GM19240 (cell line): ENCODE measurements around the gene PRR11.
"Not testable (repeated sequence)": the region's sequence is repeated elsewhere in the genome, so short reads cannot be mapped to it uniquely, and the experiment has no call there.

Experiments used
- DNase-seq: peaks from one replicate; pipeline ENCODE4 v3.0.0; 2011; ENCODE audit warnings: low spot score; ENCODE audit not compliant: insufficient read length

Gene PRR11

GRCh38 chr17:59155439-59156177 is at the start of gene PRR11:
Gene PRR11, plus strand, starts transcription at chr17:59155746. Its CDS starts 14,007 bp downstream, at chr17:59169753.
- DNase-seq = peak; percentile 58

GRCh38 chr17:59105852-59106462 is 49.6 kb upstream of the PRR11 start:
- peak; percentile 3 for DNase-seq

- peak; percentile 85 for DNase-seq
Measured at GRCh38 chr17:59106463-59107305, 48.9 kb upstream of the PRR11 start, which contains the start of gene TRIM37. Gene TRIM37, minus strand, starts transcription at chr17:59106880. Its CDS starts 419 bp downstream, at chr17:59106461.

GRCh38 chr17:59107306-59107670 is 48.3 kb upstream of the PRR11 start:
- no peak for DNase-seq

GRCh38 chr17:59108400-59109102 is 47.0 kb upstream of the PRR11 start:
- no peak for DNase-seq

- no peak for DNase-seq
Measured at GRCh38 chr17:59110973-59111372, 44.6 kb upstream of the PRR11 start.

- no peak for DNase-seq
Measured at GRCh38 chr17:59111539-59111938, 44.0 kb upstream of the PRR11 start.

GRCh38 chr17:59115474-59115873 is 40.1 kb upstream of the PRR11 start:
- DNase-seq = no peak

GRCh38 chr17:59121901-59122480 is 33.6 kb upstream of the PRR11 start:
- no peak for DNase-seq

GRCh38 chr17:59124665-59125064 is 30.9 kb upstream of the PRR11 start:
- DNase-seq = no peak

- no peak for DNase-seq
Measured at GRCh38 chr17:59126809-59127417, 28.6 kb upstream of the PRR11 start.

- no peak for DNase-seq
Measured at GRCh38 chr17:59129814-59130213, 25.7 kb upstream of the PRR11 start.

GRCh38 chr17:59131131-59131530 is 24.4 kb upstream of the PRR11 start:
- DNase-seq = no peak

- not testable (repeated sequence) for DNase-seq
Measured at GRCh38 chr17:59138339-59138738, 17.2 kb upstream of the PRR11 start.

GRCh38 chr17:59139939-59140338 is 15.6 kb upstream of the PRR11 start:
- DNase-seq = no peak

GRCh38 chr17:59141860-59142259 is 13.7 kb upstream of the PRR11 start:
- DNase-seq = no peak

- no peak for DNase-seq
Measured at GRCh38 chr17:59145571-59146096, 9.9 kb upstream of the PRR11 start.

GRCh38 chr17:59149051-59149450 is 6.5 kb upstream of the PRR11 start:
- DNase-seq = no peak

GRCh38 chr17:59149841-59150511 is 5.6 kb upstream of the PRR11 start:
- no peak for DNase-seq

- no peak for DNase-seq
Measured at GRCh38 chr17:59151006-59151405, 4.5 kb upstream of the PRR11 start.
